ENCODE results near the gene MBNL2.

MBNL2 gene

GRCh38 chr13:97386801-97387484, 164.8 kb downstream of the MBNL2 start:
- Histone ChIP-seq H3K9me3 (ENCODE audit: control insufficient read depth, insufficient read depth, low read length) (no peaks in the 10 kb centered on the region), H3K4me3 (ENCODE audit: low read length) (no peak overlapping the region), H3F3A (ENCODE audit: control insufficient read depth, insufficient read depth) (no peaks in the 10 kb centered on the region), H4K20me1 (ENCODE audit: control insufficient read depth, insufficient read depth, low read depth, low read length) (no peaks in the 10 kb centered on the region), H3K36me3 (ENCODE audit: control insufficient read depth, low read length) (peaks cover 4% of the 10 kb centered on the region; the same call in 1 of the 2 replicates), H3K27me3 (ENCODE audit: control insufficient read depth, low read length) (no peaks in the 10 kb centered on the region), H3K27ac (ENCODE audit: low read depth, low read length) (no peak overlapping the region), H3K4me2 (ENCODE audit: low read length) (no peak overlapping the region), H3K9me2 (replicated peaks; ENCODE audit: control insufficient read depth, low read length) (no peaks in the 10 kb centered on the region), H3K79me2 (ENCODE audit: control insufficient read depth, low read length) (no peaks in the 10 kb centered on the region), H3K4me1 (ENCODE audit: control insufficient read depth, low read length) (no peaks in the 10 kb centered on the region)
- no peak for TF ChIP-seq EZH2phosphoT487 (IDR thresholded peaks at IDR 0.05; ENCODE audit: borderline replicate concordance, low read length)
- TF ChIP-seq, protein P1, sequence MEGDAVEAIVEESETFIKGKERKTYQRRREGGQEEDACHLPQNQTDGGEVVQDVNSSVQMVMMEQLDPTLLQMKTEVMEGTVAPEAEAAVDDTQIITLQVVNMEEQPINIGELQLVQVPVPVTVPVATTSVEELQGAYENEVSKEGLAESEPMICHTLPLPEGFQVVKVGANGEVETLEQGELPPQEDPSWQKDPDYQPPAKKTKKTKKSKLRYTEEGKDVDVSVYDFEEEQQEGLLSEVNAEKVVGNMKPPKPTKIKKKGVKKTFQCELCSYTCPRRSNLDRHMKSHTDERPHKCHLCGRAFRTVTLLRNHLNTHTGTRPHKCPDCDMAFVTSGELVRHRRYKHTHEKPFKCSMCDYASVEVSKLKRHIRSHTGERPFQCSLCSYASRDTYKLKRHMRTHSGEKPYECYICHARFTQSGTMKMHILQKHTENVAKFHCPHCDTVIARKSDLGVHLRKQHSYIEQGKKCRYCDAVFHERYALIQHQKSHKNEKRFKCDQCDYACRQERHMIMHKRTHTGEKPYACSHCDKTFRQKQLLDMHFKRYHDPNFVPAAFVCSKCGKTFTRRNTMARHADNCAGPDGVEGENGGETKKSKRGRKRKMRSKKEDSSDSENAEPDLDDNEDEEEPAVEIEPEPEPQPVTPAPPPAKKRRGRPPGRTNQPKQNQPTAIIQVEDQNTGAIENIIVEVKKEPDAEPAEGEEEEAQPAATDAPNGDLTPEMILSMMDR (IDR thresholded peaks at IDR 0.05; ENCODE audit: low read depth, low read length, poor library complexity, severe bottlenecking) = no peak

- no peak overlapping the region for H3K4me2 ChIP-seq (ENCODE audit: low read length)
- no peaks in the 10 kb centered on the region for H3K4me1 ChIP-seq (ENCODE audit: control insufficient read depth, low read length)
- no peaks in the 10 kb centered on the region for H3K9me3 ChIP-seq (ENCODE audit: control insufficient read depth, insufficient read depth, low read length)
- H3K79me2 ChIP-seq (ENCODE audit: control insufficient read depth, low read length) = no peaks in the 10 kb centered on the region
- no peak overlapping the region for H3K27ac ChIP-seq (ENCODE audit: low read depth, low read length)
- no peaks in the 10 kb centered on the region for H3F3A ChIP-seq (ENCODE audit: control insufficient read depth, insufficient read depth)
- peaks cover 4% of the 10 kb centered on the region; the same call in 1 of the 2 replicates for H3K36me3 ChIP-seq (ENCODE audit: control insufficient read depth, low read length)
- no peaks in the 10 kb centered on the region for H3K27me3 ChIP-seq (ENCODE audit: control insufficient read depth, low read length)
- no peak overlapping the region for H3K4me3 ChIP-seq (ENCODE audit: low read length)
- no peaks in the 10 kb centered on the region for H4K20me1 ChIP-seq (ENCODE audit: control insufficient read depth, insufficient read depth, low read depth, low read length)
- TF ChIP-seq, protein P1 (IDR thresholded peaks at IDR 0.05; ENCODE audit: low read depth, low read length, poor library complexity, severe bottlenecking) = no peak
- TF ChIP-seq EZH2phosphoT487 (IDR thresholded peaks at IDR 0.05; ENCODE audit: borderline replicate concordance, low read length) = no peak
- H3K9me2 ChIP-seq (replicated peaks; ENCODE audit: control insufficient read depth, low read length) = no peaks in the 10 kb centered on the region
Measured at GRCh38 chr13:97387485-97387839, 165.3 kb downstream of the MBNL2 start.

DNA sequence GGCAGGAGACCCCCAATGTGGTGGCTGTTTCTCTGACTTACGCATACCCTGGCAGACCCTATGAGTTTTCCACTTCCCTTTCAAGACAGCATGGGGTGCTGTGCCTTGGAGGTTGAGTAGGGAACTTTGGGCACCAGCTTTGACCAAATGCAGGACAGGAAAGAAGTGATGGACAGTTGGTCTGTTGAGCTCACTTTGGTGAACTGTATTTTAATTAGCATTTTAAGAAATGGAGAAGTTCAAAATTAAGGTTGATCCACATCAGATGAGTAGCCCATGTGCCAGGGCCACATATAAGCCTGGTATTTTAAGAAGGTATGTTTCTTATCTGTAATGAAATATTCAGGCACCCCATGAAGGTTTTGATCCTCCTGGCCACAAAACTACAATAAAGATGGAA, 165.8 kb downstream of the MBNL2 start:
- Histone ChIP-seq H3K27me3 (ENCODE audit: control insufficient read depth, low read length) (no peaks in the 10 kb centered on the region), H3K9me2 (replicated peaks; ENCODE audit: control insufficient read depth, low read length) (no peaks in the 10 kb centered on the region), H3K4me1 (ENCODE audit: control insufficient read depth, low read length) (no peaks in the 10 kb centered on the region), H3K9me3 (ENCODE audit: control insufficient read depth, insufficient read depth, low read length) (no peaks in the 10 kb centered on the region), H3K79me2 (ENCODE audit: control insufficient read depth, low read length) (no peaks in the 10 kb centered on the region), H3K4me2 (ENCODE audit: low read length) (no peak overlapping the region), H4K20me1 (ENCODE audit: control insufficient read depth, insufficient read depth, low read depth, low read length) (no peaks in the 10 kb centered on the region), H3K4me3 (ENCODE audit: low read length) (no peak overlapping the region), H3K36me3 (ENCODE audit: control insufficient read depth, low read length) (peaks cover 4% of the 10 kb centered on the region; the same call in 1 of the 2 replicates), H3K27ac (ENCODE audit: low read depth, low read length) (no peak overlapping the region), H3F3A (ENCODE audit: control insufficient read depth, insufficient read depth) (no peaks in the 10 kb centered on the region)
- TF ChIP-seq, protein P1 (IDR thresholded peaks at IDR 0.05; ENCODE audit: low read depth, low read length, poor library complexity, severe bottlenecking) = no peak
- TF ChIP-seq EZH2phosphoT487 (IDR thresholded peaks at IDR 0.05; ENCODE audit: borderline replicate concordance, low read length) = no peak

Data from DOHH2 (cell line).